ENCODE data around the gene ZCCHC24. TPM values are rescaled to one million over a fixed set of nuclear protein-coding genes. Genes with fewer than 3 reads are reported as not detected.

The ZCCHC24 gene
- total RNA-seq, 3 donors from 2014 or later (not counting 1 experiment from before 2014, with no cell fraction given), result 2.8 to 4.0 (median 3.6) TPM

DNA sequence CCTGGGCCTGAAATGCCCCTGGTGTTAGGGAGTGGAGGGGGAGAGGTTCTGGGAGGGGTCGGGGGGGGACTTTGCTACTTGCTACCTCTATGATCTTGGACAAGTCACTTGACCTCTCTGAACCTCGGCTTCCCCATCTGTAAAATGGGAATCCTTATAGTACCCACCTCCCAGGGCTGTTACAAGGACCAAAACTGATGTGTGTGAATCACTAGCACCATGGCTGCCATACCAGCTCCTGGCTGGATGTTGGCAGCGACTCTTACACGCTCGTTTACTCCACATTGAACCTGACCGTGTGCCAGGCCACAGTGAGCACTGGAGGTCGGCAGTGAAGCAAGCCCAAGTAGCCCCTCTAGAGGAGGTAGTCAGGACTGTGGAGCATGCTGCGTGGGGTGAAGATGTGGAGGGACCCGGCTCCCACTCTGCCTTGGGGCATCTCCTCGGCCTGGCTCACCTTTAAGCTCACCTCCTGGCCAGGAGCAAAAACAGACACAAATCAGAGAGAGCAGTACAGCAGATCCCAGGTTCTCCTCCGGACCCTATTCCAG, 69.3 kb downstream of the ZCCHC24 start:
- Histone ChIP-seq H3K9me3 (ENCODE audit: control insufficient read depth, insufficient read depth, low read length) (no peaks in the 10 kb centered on the region), H3K27me3 (ENCODE audit: control insufficient read depth, insufficient read depth, low read length) (no peaks in the 10 kb centered on the region), H3K4me3 (ENCODE audit: low read length) (no peak overlapping the region), H3K4me1 (ENCODE audit: control insufficient read depth, insufficient read depth, low read length) (peaks cover 4% of the 10 kb centered on the region), H3K27ac (ENCODE audit: low read length) (no peak overlapping the region), H3K36me3 (ENCODE audit: control insufficient read depth, insufficient read depth, low read length) (no peaks in the 10 kb centered on the region)
- no peak overlapping the region for H3K4me3 Mint-ChIP-seq
- DNase-seq (peak in 1 of 2 donors; percentile 13), ATAC-seq (no peak)
- WGBS (ENCODE audit: insufficient coverage), result 94% methylated on average over 10 of the region's 11 CpGs
- H3K27ac Mint-ChIP-seq, result no peak overlapping the region
- H3K36me3 Mint-ChIP-seq, result no peaks in the 10 kb centered on the region
- H3K27me3 Mint-ChIP-seq (ENCODE audit: low read depth in 2 of 2), result no peaks in the 10 kb centered on the region
- TF ChIP-seq, protein P1, sequence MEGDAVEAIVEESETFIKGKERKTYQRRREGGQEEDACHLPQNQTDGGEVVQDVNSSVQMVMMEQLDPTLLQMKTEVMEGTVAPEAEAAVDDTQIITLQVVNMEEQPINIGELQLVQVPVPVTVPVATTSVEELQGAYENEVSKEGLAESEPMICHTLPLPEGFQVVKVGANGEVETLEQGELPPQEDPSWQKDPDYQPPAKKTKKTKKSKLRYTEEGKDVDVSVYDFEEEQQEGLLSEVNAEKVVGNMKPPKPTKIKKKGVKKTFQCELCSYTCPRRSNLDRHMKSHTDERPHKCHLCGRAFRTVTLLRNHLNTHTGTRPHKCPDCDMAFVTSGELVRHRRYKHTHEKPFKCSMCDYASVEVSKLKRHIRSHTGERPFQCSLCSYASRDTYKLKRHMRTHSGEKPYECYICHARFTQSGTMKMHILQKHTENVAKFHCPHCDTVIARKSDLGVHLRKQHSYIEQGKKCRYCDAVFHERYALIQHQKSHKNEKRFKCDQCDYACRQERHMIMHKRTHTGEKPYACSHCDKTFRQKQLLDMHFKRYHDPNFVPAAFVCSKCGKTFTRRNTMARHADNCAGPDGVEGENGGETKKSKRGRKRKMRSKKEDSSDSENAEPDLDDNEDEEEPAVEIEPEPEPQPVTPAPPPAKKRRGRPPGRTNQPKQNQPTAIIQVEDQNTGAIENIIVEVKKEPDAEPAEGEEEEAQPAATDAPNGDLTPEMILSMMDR (IDR thresholded peaks at IDR 0.05), result no peak
- no peaks in the 10 kb centered on the region for H3K9me3 Mint-ChIP-seq
- H3K4me1 Mint-ChIP-seq, result peaks cover 0 to 5% of the 10 kb centered on the region in 2 donors
- intact Hi-C loops (cut with micrococcal nuclease), result loop anchor here (10.0 kb wide), 1 partner anchor 229 kb away; no protein-coding TSS in a partner anchor

DNA sequence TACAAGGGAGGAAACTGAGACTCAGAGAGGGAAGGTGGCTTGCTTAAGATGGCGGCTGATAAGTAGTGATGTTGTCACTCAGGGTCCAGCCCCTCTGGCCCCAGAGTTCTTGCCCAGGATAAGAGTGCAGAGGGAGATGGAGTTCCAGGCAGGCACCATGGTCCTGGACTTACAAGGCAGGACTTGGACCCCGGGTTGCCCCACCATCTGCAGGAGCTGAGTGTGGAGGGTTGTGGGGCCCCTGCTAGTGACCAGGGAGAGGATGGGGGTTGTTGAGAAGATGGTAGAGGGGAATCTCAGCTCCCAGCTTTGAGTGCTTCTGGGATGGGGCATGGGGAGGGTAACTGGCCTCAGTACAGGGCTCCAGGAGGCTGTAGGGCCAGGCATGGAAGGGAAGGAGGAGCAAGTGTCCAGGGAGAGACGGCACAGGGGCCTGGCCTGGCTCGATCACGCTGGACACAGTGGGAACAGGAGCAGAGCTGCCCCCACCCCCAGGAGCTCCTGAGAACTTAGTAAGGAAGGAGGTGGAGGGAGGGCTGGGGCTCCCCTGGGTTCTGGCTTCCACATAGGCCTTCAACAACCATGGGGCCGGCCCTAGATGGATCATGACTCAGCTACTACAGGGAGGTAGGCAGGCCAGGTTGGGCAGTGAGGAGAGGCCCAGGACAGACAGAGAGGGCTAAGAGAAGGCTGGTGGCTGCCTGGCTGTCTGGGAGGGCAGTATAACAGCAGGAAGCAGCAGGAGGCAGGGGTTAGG, 69.9 kb downstream of the ZCCHC24 start:
- Mint-ChIP-seq H3K36me3 (no peaks in the 10 kb centered on the region), H3K27ac (no peak overlapping the region), H3K27me3 (ENCODE audit: low read depth in 2 of 2) (no peaks in the 10 kb centered on the region), H3K9me3 (peaks cover 0 to 3% of the 10 kb centered on the region in 2 donors), H3K4me1 (peaks cover 0 to 5% of the 10 kb centered on the region in 2 donors), H3K4me3 (no peak overlapping the region)
- ATAC-seq (no peak), DNase-seq (peak in 1 of 2 donors; percentile 6)
- WGBS (ENCODE audit: insufficient coverage), result 78% methylated on average over 6 of the region's 6 CpGs
- no peak overlapping the region for H3K27ac ChIP-seq (ENCODE audit: low read length)
- intact Hi-C loops (cut with micrococcal nuclease), result loop anchor here (10.0 kb wide), 1 partner anchor 229 kb away; no protein-coding TSS in a partner anchor
- TF ChIP-seq, protein P1 (IDR thresholded peaks at IDR 0.05), result no peak
- no peaks in the 10 kb centered on the region for H3K27me3 ChIP-seq (ENCODE audit: control insufficient read depth, insufficient read depth, low read length)
- peaks cover 4% of the 10 kb centered on the region for H3K4me1 ChIP-seq (ENCODE audit: control insufficient read depth, insufficient read depth, low read length)
- no peaks in the 10 kb centered on the region for H3K9me3 ChIP-seq (ENCODE audit: control insufficient read depth, insufficient read depth, low read length)
- no peak overlapping the region for H3K4me3 ChIP-seq (ENCODE audit: low read length)
- no peaks in the 10 kb centered on the region for H3K36me3 ChIP-seq (ENCODE audit: control insufficient read depth, insufficient read depth, low read length)

DNA sequence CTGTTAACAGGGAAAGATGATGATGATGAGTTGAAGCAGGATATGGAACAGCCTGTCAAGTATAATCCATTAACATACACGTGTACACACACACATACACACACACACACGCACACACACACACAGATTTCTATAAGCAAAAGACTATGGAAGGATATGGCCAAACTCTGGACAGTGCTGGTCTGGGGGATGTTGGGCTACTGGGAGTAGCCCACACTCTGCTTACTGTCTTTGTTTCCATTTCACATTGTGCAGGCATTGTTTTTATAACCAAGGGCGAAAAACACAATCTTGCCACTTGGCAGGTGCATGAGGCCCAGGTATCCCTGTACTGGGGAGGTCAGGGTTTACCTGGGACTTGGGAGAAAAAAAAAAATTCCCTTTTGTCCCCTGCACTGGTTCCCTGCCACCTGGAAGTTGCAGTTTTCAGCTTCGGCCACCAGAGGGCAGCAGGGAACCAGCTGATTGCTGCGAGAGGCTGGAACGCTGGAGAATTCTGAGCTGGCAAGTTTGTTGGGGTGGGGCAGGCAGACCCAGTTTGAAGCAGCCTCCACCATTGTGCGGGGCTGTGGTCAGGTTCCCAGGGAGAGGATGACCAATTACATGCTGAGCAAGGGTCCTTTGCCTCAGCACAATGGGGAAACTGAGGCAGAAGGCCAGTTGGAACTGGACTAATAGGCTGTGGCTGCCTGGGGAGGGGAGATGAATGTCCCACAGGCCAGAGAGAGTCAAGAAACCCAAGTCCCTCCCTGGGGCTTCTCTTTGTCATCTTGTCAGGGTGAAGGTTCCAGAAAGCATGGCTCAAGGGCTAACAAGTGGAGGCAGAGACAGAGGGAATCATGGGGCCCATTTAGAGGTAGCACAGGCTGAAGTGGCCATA, 70.9 kb downstream of the ZCCHC24 start:
- Histone ChIP-seq H3K27me3 (ENCODE audit: control insufficient read depth, insufficient read depth, low read length) (no peaks in the 10 kb centered on the region), H3K36me3 (ENCODE audit: control insufficient read depth, insufficient read depth, low read length) (no peaks in the 10 kb centered on the region), H3K27ac (ENCODE audit: low read length) (no peak overlapping the region), H3K4me3 (ENCODE audit: low read length) (no peak overlapping the region), H3K4me1 (ENCODE audit: control insufficient read depth, insufficient read depth, low read length) (peaks cover 4% of the 10 kb centered on the region), H3K9me3 (ENCODE audit: control insufficient read depth, insufficient read depth, low read length) (no peaks in the 10 kb centered on the region)
- peaks cover 0 to 5% of the 10 kb centered on the region in 2 donors for H3K4me1 Mint-ChIP-seq
- 2% methylated on average over 5 of the region's 7 CpGs for WGBS (ENCODE audit: insufficient coverage)
- no peak overlapping the region for H3K4me3 Mint-ChIP-seq
- TF ChIP-seq, protein P1 (IDR thresholded peaks at IDR 0.05), result peak; percentile 93
- ATAC-seq (peak; percentile 79 to 93 (median 85)), DNase-seq (peak; percentile 73 to 83)
- H3K27ac Mint-ChIP-seq, result no peak overlapping the region
- peaks cover 0 to 3% of the 10 kb centered on the region in 2 donors for H3K9me3 Mint-ChIP-seq
- no peaks in the 10 kb centered on the region for H3K36me3 Mint-ChIP-seq
- intact Hi-C loops (cut with micrococcal nuclease), result loop anchor here (1.0 to 10.0 kb wide), 3 partner anchors 93 to 230 kb away; no protein-coding TSS in a partner anchor
- no peaks in the 10 kb centered on the region for H3K27me3 Mint-ChIP-seq (ENCODE audit: low read depth in 2 of 2)

All from natural killer cell (primary cell).